ENCODE results near the gene IL2RG.

IL2RG gene

DNA sequence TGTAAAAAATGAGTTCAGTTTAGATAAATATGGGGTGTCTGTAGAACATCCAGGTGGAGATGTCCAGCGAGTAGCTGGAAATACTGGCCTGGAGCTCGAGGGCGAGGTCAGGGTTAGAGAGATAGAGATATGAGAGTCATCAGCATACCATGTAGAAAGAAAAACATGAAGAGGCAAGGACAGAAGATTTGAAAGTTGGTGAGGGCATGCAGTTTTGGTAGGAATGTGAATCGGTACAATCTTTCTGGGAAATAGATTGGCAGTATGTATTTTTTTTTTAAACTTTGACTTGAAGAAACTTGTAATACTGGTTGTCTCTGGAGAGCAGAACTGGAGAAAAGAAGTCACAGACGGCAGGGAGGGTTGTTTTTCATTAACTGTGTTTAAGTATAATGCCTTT, 40.8 kb downstream of the IL2RG start:
- no peak for DNase-seq (ENCODE audit: low read depth)
- TF ChIP-seq, protein P1, sequence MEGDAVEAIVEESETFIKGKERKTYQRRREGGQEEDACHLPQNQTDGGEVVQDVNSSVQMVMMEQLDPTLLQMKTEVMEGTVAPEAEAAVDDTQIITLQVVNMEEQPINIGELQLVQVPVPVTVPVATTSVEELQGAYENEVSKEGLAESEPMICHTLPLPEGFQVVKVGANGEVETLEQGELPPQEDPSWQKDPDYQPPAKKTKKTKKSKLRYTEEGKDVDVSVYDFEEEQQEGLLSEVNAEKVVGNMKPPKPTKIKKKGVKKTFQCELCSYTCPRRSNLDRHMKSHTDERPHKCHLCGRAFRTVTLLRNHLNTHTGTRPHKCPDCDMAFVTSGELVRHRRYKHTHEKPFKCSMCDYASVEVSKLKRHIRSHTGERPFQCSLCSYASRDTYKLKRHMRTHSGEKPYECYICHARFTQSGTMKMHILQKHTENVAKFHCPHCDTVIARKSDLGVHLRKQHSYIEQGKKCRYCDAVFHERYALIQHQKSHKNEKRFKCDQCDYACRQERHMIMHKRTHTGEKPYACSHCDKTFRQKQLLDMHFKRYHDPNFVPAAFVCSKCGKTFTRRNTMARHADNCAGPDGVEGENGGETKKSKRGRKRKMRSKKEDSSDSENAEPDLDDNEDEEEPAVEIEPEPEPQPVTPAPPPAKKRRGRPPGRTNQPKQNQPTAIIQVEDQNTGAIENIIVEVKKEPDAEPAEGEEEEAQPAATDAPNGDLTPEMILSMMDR (conservative IDR thresholded peaks at IDR 0.05; ENCODE audit: low read length), result no peak
- H3K4me3 ChIP-seq (ENCODE audit: low read length), result no peak overlapping the region

- peak; percentile 95 for DNase-seq (ENCODE audit: low read depth)
- H3K4me3 ChIP-seq (ENCODE audit: low read length), result peak within 1 kb of the TSS; percentile 73
- TF ChIP-seq, protein P1 (conservative IDR thresholded peaks at IDR 0.05; ENCODE audit: low read length), result no peak
Measured at GRCh38 chrX:71068044-71068918, 43.1 kb downstream of the IL2RG start, which contains the start of gene SNX12. TSS of gene SNX12 (minus strand) at chrX:71068334. CDS start at chrX:71068306, 28 bp downstream.

- peak overlapping the region; percentile 73 for H3K4me3 ChIP-seq (ENCODE audit: low read length)
- no peak for DNase-seq (ENCODE audit: low read depth)
- TF ChIP-seq, protein P1 (conservative IDR thresholded peaks at IDR 0.05; ENCODE audit: low read length), result no peak
Measured at GRCh38 chrX:71067712-71068043, 43.7 kb downstream of the IL2RG start.

GRCh38 chrX:71067089-71067488, 44.3 kb downstream of the IL2RG start:
- H3K4me3 ChIP-seq (ENCODE audit: low read length), result peak overlapping the region; percentile 73
- TF ChIP-seq, protein P1 (conservative IDR thresholded peaks at IDR 0.05; ENCODE audit: low read length), result no peak
- DNase-seq (ENCODE audit: low read depth), result no peak

DNA sequence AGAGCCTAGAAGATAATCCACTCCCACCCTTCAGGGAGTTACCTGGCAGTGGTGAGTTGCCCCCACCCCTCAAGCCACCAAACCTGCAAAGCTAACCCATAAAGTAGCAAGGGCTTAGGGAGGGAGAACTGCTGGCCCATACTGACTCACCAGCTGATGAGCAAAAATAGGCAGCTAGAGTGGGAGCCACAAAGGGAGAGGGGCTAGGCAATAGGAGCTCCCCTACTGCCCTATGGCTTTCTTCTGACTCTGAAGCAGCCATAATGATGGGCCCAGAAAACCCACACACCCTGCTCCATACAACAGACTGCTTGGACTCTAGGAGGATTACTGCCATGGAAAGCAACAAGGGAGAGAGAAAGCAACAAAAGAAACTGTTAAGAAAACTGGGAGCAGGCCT, 51.2 kb downstream of the IL2RG start:
- TF ChIP-seq, protein P1 (conservative IDR thresholded peaks at IDR 0.05; ENCODE audit: low read length), result no peak
- no peak overlapping the region for H3K4me3 ChIP-seq (ENCODE audit: low read length)
- DNase-seq (ENCODE audit: low read depth), result no peak

GRCh38 chrX:71057848-71058530, 53.4 kb downstream of the IL2RG start:
- TF ChIP-seq, protein P1 (conservative IDR thresholded peaks at IDR 0.05; ENCODE audit: low read length), result no peak
- H3K4me3 ChIP-seq (ENCODE audit: low read length), result no peak overlapping the region
- no peak for DNase-seq (ENCODE audit: low read depth)

Measured in AG10803 (cell line).